22Rv1 (cell line): ENCODE measurements around the gene CFAP410.

Experiments
- H3K27ac ChIP-seq: fragments of 450-650 bp; 2 replicates; pipeline ENCODE4 v1.5.1; 2017
- CTCF ChIP-seq: fragments of 450-650 bp; IDR thresholded peaks from 2 replicates; pipeline ENCODE4 v1.5.1; 2017; ENCODE audit warnings: mild to moderate bottlenecking
- ZFX ChIP-seq: fragments of 450-650 bp; IDR thresholded peaks from 2 replicates; pipeline ENCODE4 v1.6.1; 2017; ENCODE audit warnings: antibody characterized with exemption, borderline replicate concordance

The CFAP410 gene

GRCh38 chr21:44302573-44303401, 36.4 kb downstream of the CFAP410 start:
- TF ChIP-seq CTCF, result peak; percentile 69
- H3K27ac ChIP-seq, result peak overlapping the region; percentile 91; the same call in 1 of the 2 replicates

GRCh38 chr21:44301961-44302406, 37.2 kb downstream of the CFAP410 start:
- TF ChIP-seq CTCF (no peak), ZFX (no peak)
- peak overlapping the region; percentile 91; the same call in 1 of the 2 replicates for H3K27ac ChIP-seq

GRCh38 chr21:44301141-44301540, 38.0 kb downstream of the CFAP410 start:
- no peak for TF ChIP-seq ZFX
- no peak for TF ChIP-seq CTCF
- H3K27ac ChIP-seq, result peak overlapping the region; percentile 91

- TF ChIP-seq ZFX (no peak), CTCF (no peak)
- peak overlapping the region; percentile 91 for H3K27ac ChIP-seq
Measured at GRCh38 chr21:44300262-44300959, 38.8 kb downstream of the CFAP410 start.

GRCh38 chr21:44299458-44300261, 39.5 kb downstream of the CFAP410 start, which contains the start of gene PFKL:
TSS of gene PFKL (plus strand) at chr21:44300053. CDS start at chr21:44300106, 53 bp downstream.
- no peak for TF ChIP-seq ZFX
- TF ChIP-seq CTCF, result no peak
- H3K27ac ChIP-seq, result peak within 1 kb of the TSS; percentile 91

GRCh38 chr21:44299085-44299457, 40.1 kb downstream of the CFAP410 start:
- TF ChIP-seq ZFX, result no peak
- no peak for TF ChIP-seq CTCF
- peak overlapping the region; percentile 91 for H3K27ac ChIP-seq
